ENCODE measurements around the gene TPGS1. TPM values are rescaled to one million over a fixed set of nuclear protein-coding genes. Genes with fewer than 3 reads are reported as not detected.
A peak's percentile ranks its signal among the peaks of the same experiment; 100 is the strongest.

Gene TPGS1
- total and polyA plus RNA-seq, 2 donors (not counting 1 experiment from before 2014, with no cell fraction given) = 8.1 to 33.8 TPM

- H3K27me3 ChIP-seq (replicated peaks in 1 of 4; ENCODE audit: control extremely low read depth in 1 of 4, control insufficient read depth in 3 of 4, insufficient read depth in 4 of 4, low read length in 3 of 4) = peaks cover 0 to 37% (median 7%) of the 10 kb centered on the region in 4 experiments
- H3K4me3 Mint-ChIP-seq = peak overlapping the region; percentile 71
- ATAC-seq (ENCODE audit: low read depth) (no peak), DNase-seq (no peak)
- H3K4me1 Mint-ChIP-seq = peaks cover 8% of the 10 kb centered on the region
- no peaks in the 10 kb centered on the region for H3K36me3 ChIP-seq (replicated peaks in 1 of 2; ENCODE audit: control extremely low read depth in 1 of 2, control insufficient read depth in 1 of 2, extremely low read depth in 1 of 2, insufficient read depth in 2 of 2, low read length in 1 of 2)
- H4K20me1 ChIP-seq (ENCODE audit: control insufficient read depth, insufficient read depth, low read length, poor library complexity, severe bottlenecking) = no peaks in the 10 kb centered on the region
- peak overlapping the region; percentile 57 for H3K4me2 ChIP-seq (replicated peaks; ENCODE audit: low read depth, low read length, poor library complexity, severe bottlenecking)
- intact Hi-C loops (cut with micrococcal nuclease) = no loop called here
- no peak overlapping the region for H3K27ac Mint-ChIP-seq
- peaks cover 0 to 25% (median 0%) of the 10 kb centered on the region in 3 donors for H3K9me3 ChIP-seq (ENCODE audit: control extremely low read depth in 1 of 3, control insufficient read depth in 2 of 3, insufficient read depth in 1 of 3, low read length in 2 of 3)
- no peak for TF ChIP-seq EZH2 (IDR thresholded peaks at IDR 0.05; ENCODE audit: borderline replicate concordance, insufficient read depth, low read depth, low read length, poor library complexity, severe bottlenecking)
- TF ChIP-seq, protein P1, sequence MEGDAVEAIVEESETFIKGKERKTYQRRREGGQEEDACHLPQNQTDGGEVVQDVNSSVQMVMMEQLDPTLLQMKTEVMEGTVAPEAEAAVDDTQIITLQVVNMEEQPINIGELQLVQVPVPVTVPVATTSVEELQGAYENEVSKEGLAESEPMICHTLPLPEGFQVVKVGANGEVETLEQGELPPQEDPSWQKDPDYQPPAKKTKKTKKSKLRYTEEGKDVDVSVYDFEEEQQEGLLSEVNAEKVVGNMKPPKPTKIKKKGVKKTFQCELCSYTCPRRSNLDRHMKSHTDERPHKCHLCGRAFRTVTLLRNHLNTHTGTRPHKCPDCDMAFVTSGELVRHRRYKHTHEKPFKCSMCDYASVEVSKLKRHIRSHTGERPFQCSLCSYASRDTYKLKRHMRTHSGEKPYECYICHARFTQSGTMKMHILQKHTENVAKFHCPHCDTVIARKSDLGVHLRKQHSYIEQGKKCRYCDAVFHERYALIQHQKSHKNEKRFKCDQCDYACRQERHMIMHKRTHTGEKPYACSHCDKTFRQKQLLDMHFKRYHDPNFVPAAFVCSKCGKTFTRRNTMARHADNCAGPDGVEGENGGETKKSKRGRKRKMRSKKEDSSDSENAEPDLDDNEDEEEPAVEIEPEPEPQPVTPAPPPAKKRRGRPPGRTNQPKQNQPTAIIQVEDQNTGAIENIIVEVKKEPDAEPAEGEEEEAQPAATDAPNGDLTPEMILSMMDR (IDR thresholded peaks at IDR 0.05) = no peak
- peaks cover 13 to 16% of the 10 kb centered on the region in 2 donors for H3K4me1 ChIP-seq (ENCODE audit: control insufficient read depth in 2 of 2, insufficient read depth in 2 of 2, low read length in 2 of 2)
- H2AFZ ChIP-seq (ENCODE audit: insufficient read depth, low read depth, low read length, poor library complexity, severe bottlenecking) = no peak overlapping the region
- peaks cover 10% of the 10 kb centered on the region for H3K27me3 Mint-ChIP-seq
- no peaks in the 10 kb centered on the region for H3K9me3 Mint-ChIP-seq (ENCODE audit: insufficient read depth)
- H3K79me2 ChIP-seq (ENCODE audit: control insufficient read depth, insufficient read depth, low read length) = no peaks in the 10 kb centered on the region
- H3K4me3 ChIP-seq (ENCODE audit: control extremely low read depth in 1 of 5, extremely low read depth in 1 of 5, insufficient read depth in 1 of 5, low read depth in 2 of 5, low read length in 4 of 5) = no peak overlapping the region
- CTCF ChIA-PET = no interaction called here
- WGBS (ENCODE audit: insufficient coverage) = 9% methylated on average over 58 of the region's 60 CpGs
- POLR2A ChIA-PET = no interaction called here
- no peak overlapping the region for H3K9ac ChIP-seq (ENCODE audit: low read length)
- H3K27ac ChIP-seq (ENCODE audit: low read length in 2 of 2) = no peak overlapping the region
Measured at GRCh38 chr19:461721-462551, 45.4 kb upstream of the TPGS1 start.

GRCh38 chr19:463483-464207 is 43.7 kb upstream of the TPGS1 start:
- H3K4me1 ChIP-seq (ENCODE audit: control insufficient read depth in 2 of 2, insufficient read depth in 2 of 2, low read length in 2 of 2) = peaks cover 13 to 16% of the 10 kb centered on the region in 2 donors
- H3K4me1 Mint-ChIP-seq = peaks cover 8% of the 10 kb centered on the region
- peaks cover 5% of the 10 kb centered on the region for H3K27me3 Mint-ChIP-seq
- H3K4me3 Mint-ChIP-seq = no peak overlapping the region
- H3K9me3 Mint-ChIP-seq (ENCODE audit: insufficient read depth) = no peaks in the 10 kb centered on the region
- ATAC-seq (ENCODE audit: low read depth) (no peak), DNase-seq (no peak)
- no peak overlapping the region for H3K27ac ChIP-seq (ENCODE audit: low read length in 2 of 2)
- no peaks in the 10 kb centered on the region for H3K79me2 ChIP-seq (ENCODE audit: control insufficient read depth, insufficient read depth, low read length)
- peaks cover 0 to 33% (median 7%) of the 10 kb centered on the region in 4 experiments for H3K27me3 ChIP-seq (replicated peaks in 1 of 4; ENCODE audit: control extremely low read depth in 1 of 4, control insufficient read depth in 3 of 4, insufficient read depth in 4 of 4, low read length in 3 of 4)
- no peak overlapping the region for H2AFZ ChIP-seq (ENCODE audit: insufficient read depth, low read depth, low read length, poor library complexity, severe bottlenecking)
- POLR2A ChIA-PET = no interaction called here
- H3K4me2 ChIP-seq (replicated peaks; ENCODE audit: low read depth, low read length, poor library complexity, severe bottlenecking) = no peak overlapping the region
- WGBS (ENCODE audit: insufficient coverage) = 92% methylated on average over 31 of the region's 35 CpGs
- intact Hi-C loops (cut with micrococcal nuclease) = no loop called here
- TF ChIP-seq, protein P1 (IDR thresholded peaks at IDR 0.05) = no peak
- TF ChIP-seq EZH2 (IDR thresholded peaks at IDR 0.05; ENCODE audit: borderline replicate concordance, insufficient read depth, low read depth, low read length, poor library complexity, severe bottlenecking) = no peak
- CTCF ChIA-PET = no interaction called here
- no peak overlapping the region for H3K27ac Mint-ChIP-seq
- no peak overlapping the region for H3K9ac ChIP-seq (ENCODE audit: low read length)
- peaks cover 0 to 21% (median 0%) of the 10 kb centered on the region in 3 donors for H3K9me3 ChIP-seq (ENCODE audit: control extremely low read depth in 1 of 3, control insufficient read depth in 2 of 3, insufficient read depth in 1 of 3, low read length in 2 of 3)
- H4K20me1 ChIP-seq (ENCODE audit: control insufficient read depth, insufficient read depth, low read length, poor library complexity, severe bottlenecking) = no peaks in the 10 kb centered on the region
- no peak overlapping the region for H3K4me3 ChIP-seq (ENCODE audit: control extremely low read depth in 1 of 5, extremely low read depth in 1 of 5, insufficient read depth in 1 of 5, low read depth in 2 of 5, low read length in 4 of 5)
- no peaks in the 10 kb centered on the region for H3K36me3 ChIP-seq (replicated peaks in 1 of 2; ENCODE audit: control extremely low read depth in 1 of 2, control insufficient read depth in 1 of 2, extremely low read depth in 1 of 2, insufficient read depth in 2 of 2, low read length in 1 of 2)
